GM23338 (cell line): ENCODE measurements around the gene ZNF516.

ENCODE experiments used
- CREB1 ChIP-seq: fragments of 250-450 bp; sonication (Bioruptor Pico); IDR thresholded peaks from 2 replicates; pipeline ENCODE4 v1.5.0; 2020; ENCODE audit warnings: low read depth, mild to moderate bottlenecking, moderate library complexity
- CTCF ChIP-seq, 2 experiments: fragments of 200-600 bp in 1 of 2; sonication (generic) in 1 of 2; conservative IDR thresholded peaks; 2 replicates each; pipeline versions ENCODE4 v1.5.1 to v1.6.1; 2016 to 2017; ENCODE audit warnings: antibody characterized with exemption in 2 of 2, low read depth in 2 of 2, mild to moderate bottlenecking in 2 of 2, moderate library complexity in 1 of 2
- ETS1 ChIP-seq: IDR thresholded peaks from 2 replicates; pipeline ENCODE4 v1.6.1; 2016; ENCODE audit warnings: antibody characterized with exemption
- EZH2 ChIP-seq: fragments of 200-600 bp; sonication (generic); IDR thresholded peaks from one replicate; pipeline ENCODE4 v1.8.0; 2017; ENCODE audit warnings: antibody characterized with exemption, mild to moderate bottlenecking, low read depth; ENCODE audit not compliant: unreplicated experiment
- EZH2phosphoT487 ChIP-seq: fragments of 200-600 bp; sonication (generic); IDR thresholded peaks from one replicate; pipeline ENCODE4 v1.8.1; 2018; ENCODE audit warnings: antibody characterized with exemption; ENCODE audit not compliant: unreplicated experiment
- POLR2AphosphoS5 ChIP-seq: IDR thresholded peaks from 2 replicates; pipeline ENCODE4 v1.6.1; 2016; ENCODE audit warnings: antibody characterized with exemption, low read depth
- REST ChIP-seq: IDR thresholded peaks from one replicate; pipeline ENCODE4 v1.6.1; 2018; ENCODE audit warnings: antibody characterized with exemption; ENCODE audit not compliant: unreplicated experiment
- ZNF114 ChIP-seq: fragments of 250-450 bp; sonication (Bioruptor Pico); IDR thresholded peaks from 2 replicates; pipeline ENCODE4 v1.5.0; 2020; ENCODE audit warnings: mild to moderate bottlenecking, moderate library complexity

- TF ChIP-seq CTCF (conservative IDR thresholded peaks at IDR 0.05; ENCODE audit: low read depth in 2 of 2) (no peak), EZH2 (no peak), REST (no peak), CREB1 (CRISPR knock-in tag) (no peak), POLR2AphosphoS5 (no peak), EZH2phosphoT487 (no peak), ETS1 (no peak), ZNF114 (CRISPR knock-in tag) (no peak)
These were observed 29.2 kb downstream of the ZNF516 start for GRCh38 chr18:76465630-76466409.
